Measurements from ENCODE around the gene ZNF587. TPM values are rescaled to one million over a fixed set of nuclear protein-coding genes. Genes with fewer than 3 reads are reported as not detected.
A peak's percentile ranks its signal among the peaks of the same experiment; 100 is the strongest.
"Not testable (repeated sequence)": the region's sequence is repeated elsewhere in the genome, so short reads cannot be mapped to it uniquely, and the experiment has no call there.

Gene ZNF587
- total RNA-seq, 1 experiment from 2014 or later: 57.3 TPM

GRCh38 chr19:57850553-57851017, 926 bp downstream of the ZNF587 start:
- ATAC-seq (no peak), DNase-seq (ENCODE audit: low read depth, low spot score) (no peak)
- BruUV-seq (replicated peaks): no TSS peak
- Histone ChIP-seq H3K4me1 (ENCODE audit: control insufficient read depth, insufficient read depth, low read length) (0 out of 2 replicates have a peak, but pooled peaks cover 3% of the 10 kb centered on the region), H3K27me3 (ENCODE audit: control insufficient read depth, insufficient read depth, low read length) (no peaks in the 10 kb centered on the region), H3K27ac (ENCODE audit: low read length) (peak overlapping the region; percentile 87), H3K9me3 (ENCODE audit: control insufficient read depth, insufficient read depth, low read depth, low read length) (peaks cover 5% of the 10 kb centered on the region; the same call in 1 of the 2 replicates), H3K36me3 (ENCODE audit: control insufficient read depth, insufficient read depth, low read length) (no peaks in the 10 kb centered on the region), H3K4me3 (ENCODE audit: low read depth in 2 of 2, low read length in 2 of 2) (peak overlapping the region; percentile 73 to 82)
- POLR2A ChIA-PET: no interaction called here
- TF ChIP-seq POLR2AphosphoS5 (IDR thresholded peaks at IDR 0.05; ENCODE audit: low read depth, low read length) (no peak), REST (IDR thresholded peaks at IDR 0.05; ENCODE audit: insufficient read depth in 1 of 2, low read depth in 2 of 2, low read length in 1 of 2) (no peak), TCF7L2 (IDR thresholded peaks at IDR 0.05; ENCODE audit: low read depth, low read length) (no peak), CTCF (IDR thresholded peaks at IDR 0.05) (no peak), SIN3A (IDR thresholded peaks at IDR 0.05; ENCODE audit: borderline replicate concordance, insufficient read depth, low read depth, low read length) (no peak)
- CTCF ChIA-PET: no interaction called here
- intact Hi-C loops (cut with micrococcal nuclease; ENCODE audit: unreplicated experiment): no loop called here
- in situ Hi-C loops (cut with HindIII; ENCODE audit: low pct_unique_long_range_greater_than_20kb, low sequenced_read_pairs): no loop called here

GRCh38 chr19:57851812-57852603, 2.3 kb downstream of the ZNF587 start:
- H3K36me3 ChIP-seq (ENCODE audit: control insufficient read depth, insufficient read depth, low read length); H3K4me3 ChIP-seq (ENCODE audit: low read depth in 2 of 2, low read length in 2 of 2); CTCF ChIA-PET; DNase-seq (ENCODE audit: low read depth, low spot score); intact Hi-C loops (cut with micrococcal nuclease; ENCODE audit: unreplicated experiment); H3K27ac ChIP-seq (ENCODE audit: low read length); BruUV-seq (replicated peaks); H3K27me3 ChIP-seq (ENCODE audit: control insufficient read depth, insufficient read depth, low read length); in situ Hi-C loops (cut with HindIII; ENCODE audit: low pct_unique_long_range_greater_than_20kb, low sequenced_read_pairs); H3K4me1 ChIP-seq (ENCODE audit: control insufficient read depth, insufficient read depth, low read length); POLR2A ChIA-PET; ATAC-seq; H3K9me3 ChIP-seq (ENCODE audit: control insufficient read depth, insufficient read depth, low read depth, low read length): not testable (repeated sequence)

GRCh38 chr19:57854117-57854516, 4.5 kb downstream of the ZNF587 start:
- POLR2A ChIA-PET; intact Hi-C loops (cut with micrococcal nuclease; ENCODE audit: unreplicated experiment): not testable (repeated sequence)

GRCh38 chr19:57862351-57862750, 12.7 kb downstream of the ZNF587 start:
- POLR2A ChIA-PET; BruUV-seq (replicated peaks): not testable (repeated sequence)

More at GRCh38 chr19:57854117-57854516, 4.5 kb downstream of the ZNF587 start:
- DNase-seq (ENCODE audit: low read depth, low spot score); CTCF ChIA-PET; H3K36me3 ChIP-seq (ENCODE audit: control insufficient read depth, insufficient read depth, low read length); H3K27ac ChIP-seq (ENCODE audit: low read length); BruUV-seq (replicated peaks); H3K4me3 ChIP-seq (ENCODE audit: low read depth in 2 of 2, low read length in 2 of 2); in situ Hi-C loops (cut with HindIII; ENCODE audit: low pct_unique_long_range_greater_than_20kb, low sequenced_read_pairs); H3K27me3 ChIP-seq (ENCODE audit: control insufficient read depth, insufficient read depth, low read length); H3K4me1 ChIP-seq (ENCODE audit: control insufficient read depth, insufficient read depth, low read length); H3K9me3 ChIP-seq (ENCODE audit: control insufficient read depth, insufficient read depth, low read depth, low read length); ATAC-seq: not testable (repeated sequence)

More at GRCh38 chr19:57862351-57862750, 12.7 kb downstream of the ZNF587 start:
- in situ Hi-C loops (cut with HindIII; ENCODE audit: low pct_unique_long_range_greater_than_20kb, low sequenced_read_pairs); ATAC-seq; H3K4me3 ChIP-seq (ENCODE audit: low read depth in 2 of 2, low read length in 2 of 2); H3K27me3 ChIP-seq (ENCODE audit: control insufficient read depth, insufficient read depth, low read length); H3K4me1 ChIP-seq (ENCODE audit: control insufficient read depth, insufficient read depth, low read length); CTCF ChIA-PET; intact Hi-C loops (cut with micrococcal nuclease; ENCODE audit: unreplicated experiment); H3K27ac ChIP-seq (ENCODE audit: low read length); H3K36me3 ChIP-seq (ENCODE audit: control insufficient read depth, insufficient read depth, low read length); DNase-seq (ENCODE audit: low read depth, low spot score): not testable (repeated sequence)
- H3K9me3 ChIP-seq (ENCODE audit: control insufficient read depth, insufficient read depth, low read depth, low read length): peaks cover 43% of the 10 kb centered on the region; the same call in 1 of the 2 replicates
